Fibroblast of lung (primary cell): Measurements from ENCODE around the gene KDM3A.

Source experiments
- EZH2 ChIP-seq: IDR thresholded peaks from 2 replicates; pipeline ENCODE4 v1.5.1; 2012; ENCODE audit warnings: low read length, control low read depth, mild to moderate bottlenecking; ENCODE audit errors: missing control alignments
- TF ChIP-seq, protein P1 (sequence below), 2 donors: IDR thresholded peaks in 1 of 2; conservative IDR thresholded peaks in 1 of 2; 1 replicate in 1 of 2; 2 replicates in 1 of 2; pipeline ENCODE4 v1.5.1; 2011 to 2012; ENCODE audit warnings: low read length in 2 of 2, control low read depth in 1 of 2, inconsistent platforms in 1 of 2, low read depth in 1 of 2, mild to moderate bottlenecking in 1 of 2

DNA sequence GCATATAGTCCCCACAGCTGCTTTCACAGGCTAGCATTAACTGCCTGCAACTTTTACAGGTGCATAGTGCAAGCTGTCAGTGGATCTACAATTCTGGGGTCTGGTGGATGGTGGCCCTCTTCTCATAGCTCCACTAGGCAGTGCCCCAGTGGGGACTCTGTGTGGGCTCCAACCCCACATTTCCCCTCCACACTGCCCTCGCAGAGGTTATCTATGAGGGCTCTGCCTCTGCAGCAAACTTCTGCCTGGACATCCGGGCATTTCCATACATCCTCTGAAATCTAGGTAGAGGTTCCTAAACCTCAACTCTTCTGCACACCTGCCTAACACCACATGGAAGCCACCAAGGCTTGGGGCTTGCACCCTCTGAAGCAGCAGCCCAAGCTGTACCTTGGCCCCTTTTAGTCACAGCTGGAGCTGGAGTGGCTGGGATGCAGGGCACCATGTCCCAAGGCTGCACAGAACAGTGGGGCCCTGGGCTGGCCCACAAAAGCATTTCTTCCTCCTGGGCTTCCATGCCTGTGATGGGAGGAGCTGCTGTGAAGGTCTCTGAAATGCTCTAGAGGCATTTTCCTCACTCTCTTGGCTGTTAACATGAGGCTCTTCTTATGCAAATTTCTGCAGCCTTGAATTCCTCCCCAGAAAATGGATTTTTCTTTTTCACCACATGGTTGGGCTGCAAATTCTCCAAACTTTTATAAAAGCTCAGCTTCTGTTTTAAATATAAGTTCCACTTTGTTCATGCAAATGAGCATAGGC is 59.3 kb downstream of the KDM3A start:
- TF ChIP-seq, protein P1, sequence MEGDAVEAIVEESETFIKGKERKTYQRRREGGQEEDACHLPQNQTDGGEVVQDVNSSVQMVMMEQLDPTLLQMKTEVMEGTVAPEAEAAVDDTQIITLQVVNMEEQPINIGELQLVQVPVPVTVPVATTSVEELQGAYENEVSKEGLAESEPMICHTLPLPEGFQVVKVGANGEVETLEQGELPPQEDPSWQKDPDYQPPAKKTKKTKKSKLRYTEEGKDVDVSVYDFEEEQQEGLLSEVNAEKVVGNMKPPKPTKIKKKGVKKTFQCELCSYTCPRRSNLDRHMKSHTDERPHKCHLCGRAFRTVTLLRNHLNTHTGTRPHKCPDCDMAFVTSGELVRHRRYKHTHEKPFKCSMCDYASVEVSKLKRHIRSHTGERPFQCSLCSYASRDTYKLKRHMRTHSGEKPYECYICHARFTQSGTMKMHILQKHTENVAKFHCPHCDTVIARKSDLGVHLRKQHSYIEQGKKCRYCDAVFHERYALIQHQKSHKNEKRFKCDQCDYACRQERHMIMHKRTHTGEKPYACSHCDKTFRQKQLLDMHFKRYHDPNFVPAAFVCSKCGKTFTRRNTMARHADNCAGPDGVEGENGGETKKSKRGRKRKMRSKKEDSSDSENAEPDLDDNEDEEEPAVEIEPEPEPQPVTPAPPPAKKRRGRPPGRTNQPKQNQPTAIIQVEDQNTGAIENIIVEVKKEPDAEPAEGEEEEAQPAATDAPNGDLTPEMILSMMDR (conservative IDR thresholded peaks at IDR 0.05 in 1 of 2, IDR thresholded peaks at IDR 0.05 in 1 of 2; ENCODE audit: low read depth in 1 of 2, low read length in 2 of 2): no peak
- TF ChIP-seq EZH2: no peak
